K562 (cell line): ENCODE measurements around the gene ARID4B. TPM values are rescaled to one million over a fixed set of nuclear protein-coding genes. Genes with fewer than 3 reads are reported as not detected.

Experiments used
- ATAC-seq: fragments of 200-7000 bp; cut with Tn5 transposase; 3 replicates; pipeline ENCODE4 v1.9.1; 2020; ENCODE audit warnings: moderate library complexity
- BruUV-seq: library from RNA; stranded (reverse); fragments of 400-500 nt; replicated peaks from 2 replicates; lab custom pipeline; 2021; lab: Mats Ljungman, UMichigan
- CTCF ChIA-PET: fragments of 300-600 bp; formaldehyde crosslinking; extraction: SDS; loops from one replicate; lab custom pipeline; 2021; ENCODE audit warnings: low intra/inter-chr PET ratio; lab: Yijun Ruan, JAX
- POLR2A ChIA-PET: fragments of 300-600, 350-650 bp; sonication (Branson Sonifier 250); formaldehyde crosslinking; extraction: SDS; loops from one replicate; lab custom pipeline; 2021; ENCODE audit warnings: antibody characterized with exemption, inconsistent platforms; lab: Yijun Ruan, JAX
- DNase-seq, 4 experiments: peaks; one replicate each; pipeline versions ENCODE4 v3.0.0 to v3.0.0-alpha.2; 2011 to 2018; ENCODE audit warnings: low spot score in 3 of 4, mixed read lengths in 3 of 4; ENCODE audit errors: extremely low read depth in 1 of 4
- FAIRE-seq: peaks from 2 replicates; lab custom pipeline; 2011; peaks lifted over from hg19 to GRCh38; lab: Jason Lieb, UNC
- H2AFZ ChIP-seq: 2 replicates; pipeline ENCODE4 v1.6.0; 2011; ENCODE audit warnings: low read depth, low read length, control low read depth, inconsistent platforms
- H3K27ac ChIP-seq: fragments of 200-600 bp; 3 replicates; pipeline ENCODE4 v1.8.0; 2011; ENCODE audit warnings: low read depth, mild to moderate bottlenecking, control low read depth, inconsistent platforms, low read length, moderate library complexity, mixed read lengths; ENCODE audit errors: extremely low read depth
- H3K27me3 ChIP-seq, 2 experiments: fragments of 300-600 bp in 1 of 2; 2 replicates in 1 of 2; 3 replicates in 1 of 2; pipeline versions ENCODE4 v1.6.0 to v1.8.0; 2011; ENCODE audit warnings: inconsistent platforms in 2 of 2, low read length in 2 of 2, mild to moderate bottlenecking in 1 of 2, mixed read lengths in 1 of 2, moderate library complexity in 1 of 2; ENCODE audit not compliant: control insufficient read depth in 2 of 2, insufficient read depth in 2 of 2
- H3K36me3 ChIP-seq: fragments of 300-600 bp; 3 replicates; pipeline ENCODE4 v1.8.0; 2011; ENCODE audit warnings: mild to moderate bottlenecking, low read length, inconsistent platforms; ENCODE audit not compliant: control insufficient read depth, insufficient read depth
- H3K4me1 ChIP-seq, 2 experiments: fragments of 200-600 bp in 1 of 2; replicated peaks in 1 of 2; 2 replicates in 1 of 2; 3 replicates in 1 of 2; pipeline versions ENCODE4 v1.5.1 to v1.8.0; 2011; ENCODE audit warnings: inconsistent platforms in 2 of 2, low read length in 2 of 2, mild to moderate bottlenecking in 1 of 2, mixed read lengths in 1 of 2, moderate library complexity in 1 of 2; ENCODE audit not compliant: control insufficient read depth in 2 of 2, insufficient read depth in 2 of 2
- H3K4me2 ChIP-seq: 2 replicates; pipeline ENCODE4 v1.6.1; 2011; ENCODE audit warnings: low read length, control low read depth, inconsistent platforms, mixed read lengths; ENCODE audit not compliant: insufficient read depth
- H3K4me3 ChIP-seq: fragments of 200-600 bp; sonication (generic), shearing (Covaris generic); 2 replicates; pipeline ENCODE4 v1.5.1; 2016; ENCODE audit warnings: control low read depth, inconsistent platforms
- H3K79me2 ChIP-seq: fragments of 200-600 bp; 3 replicates; pipeline ENCODE4 v1.8.0; 2011; ENCODE audit warnings: low read length, inconsistent platforms; ENCODE audit not compliant: control insufficient read depth, insufficient read depth
- H3K9ac ChIP-seq, 2 experiments: 2 replicates each; pipeline versions ENCODE4 v1.6.0 to v1.6.1; 2011; ENCODE audit warnings: low read depth in 2 of 2, low read length in 2 of 2, control low read depth in 1 of 2, inconsistent platforms in 1 of 2, mild to moderate bottlenecking in 1 of 2, mixed read lengths in 1 of 2; ENCODE audit not compliant: insufficient read depth in 1 of 2
- H3K9me1 ChIP-seq: one replicate; pipeline ENCODE4 v1.6.0; 2011; ENCODE audit warnings: inconsistent platforms, mild to moderate bottlenecking, low read length, moderate library complexity; ENCODE audit not compliant: control insufficient read depth, insufficient read depth
- H3K9me3 ChIP-seq: replicated peaks from 2 replicates; pipeline ENCODE4 v1.5.1; 2011; ENCODE audit warnings: low read depth, low read length, inconsistent platforms; ENCODE audit not compliant: control insufficient read depth, insufficient read depth
- H4K20me1 ChIP-seq: replicated peaks from 2 replicates; pipeline ENCODE4 v1.6.1; 2011; ENCODE audit warnings: low read length, inconsistent platforms, mixed read lengths; ENCODE audit not compliant: control insufficient read depth, insufficient read depth
- ARID3A ChIP-seq: IDR thresholded peaks from 2 replicates; pipeline ENCODE4 v1.6.1; 2012; ENCODE audit warnings: low read depth, low read length, improper control_type of control experiment, borderline replicate concordance
- CEBPG ChIP-seq, 3 experiments: fragments of 200-800 bp in 1 of 3; sonication (Bioruptor generic) in 1 of 3; sonication (generic) in 1 of 3; formaldehyde crosslinking in 1 of 3; IDR thresholded peaks in 2 of 3; conservative IDR thresholded peaks in 1 of 3; 2 replicates each; pipeline versions ENCODE4 v1.6.1 to v1.8.0; 2016 to 2022; ENCODE audit warnings: missing compliant biosample characterization in 2 of 3, missing genetic modification characterization in 2 of 3, mild to moderate bottlenecking in 1 of 3, missing genetic modification reagents in 1 of 3
- DACH1 ChIP-seq: fragments of 450-650 bp; IDR thresholded peaks from 2 replicates; pipeline ENCODE4 v1.6.1; 2018; ENCODE audit not compliant: partially characterized antibody
- MCM7 ChIP-seq, 2 experiments: fragments of 450-650 bp; IDR thresholded peaks; 2 replicates each; pipeline ENCODE4 v1.6.1; 2016 to 2018
- NFE2L1 ChIP-seq: fragments of 450-650 bp; IDR thresholded peaks from 2 replicates; pipeline ENCODE4 v1.6.1; 2016; ENCODE audit warnings: missing genetic modification characterization, low read depth, mild to moderate bottlenecking, missing compliant biosample characterization, moderate library complexity, borderline replicate concordance
- RB1 ChIP-seq: fragments of 450-650 bp; IDR thresholded peaks from 2 replicates; pipeline ENCODE4 v1.6.1; 2017; ENCODE audit warnings: low read depth, mild to moderate bottlenecking
- TARDBP ChIP-seq: fragments of 450-650 bp; IDR thresholded peaks from 2 replicates; pipeline ENCODE4 v1.6.1; 2016
- THRB ChIP-seq: fragments of 450-650 bp; formaldehyde crosslinking; conservative IDR thresholded peaks from 2 replicates; pipeline ENCODE4 v1.4.0; 2022; ENCODE audit warnings: mild to moderate bottlenecking, missing genetic modification characterization
- YY1 ChIP-seq, 3 experiments: IDR thresholded peaks; 2 replicates each; pipeline ENCODE4 v1.6.1; 2011; ENCODE audit warnings: low read length in 2 of 3, mild to moderate bottlenecking in 2 of 3, moderate library complexity in 2 of 3, borderline replicate concordance in 1 of 3, control low read depth in 1 of 3, low read depth in 1 of 3; ENCODE audit not compliant: insufficient read depth in 3 of 3, insufficient replicate concordance in 2 of 3, control insufficient read depth in 1 of 3, insufficient read length in 1 of 3; ENCODE audit errors: extremely low read depth in 1 of 3
- ZBTB17 ChIP-seq: fragments of 450-650 bp; formaldehyde crosslinking; IDR thresholded peaks from 2 replicates; pipeline ENCODE4 v1.4.0; 2020; ENCODE audit warnings: mild to moderate bottlenecking
- ZFP30 ChIP-seq: fragments of 250-450 bp; sonication (Bioruptor Pico); IDR thresholded peaks from 2 replicates; pipeline ENCODE4 v1.8.0; 2022; ENCODE audit warnings: moderate library complexity, mild to moderate bottlenecking, inconsistent platforms, borderline replicate concordance
- ZNF695 ChIP-seq: fragments of 450-650 bp; formaldehyde crosslinking; IDR thresholded peaks from 2 replicates; pipeline ENCODE4 v1.4.0; 2020; ENCODE audit warnings: mild to moderate bottlenecking, moderate library complexity
- ZNF740 ChIP-seq, 3 experiments: fragments of 200-800 bp in 1 of 3; sonication (Bioruptor generic) in 1 of 3; sonication (generic) in 1 of 3; formaldehyde crosslinking in 1 of 3; IDR thresholded peaks; 2 replicates each; pipeline versions ENCODE4 v1.6.1 to v1.8.0; 2016 to 2022; ENCODE audit warnings: mild to moderate bottlenecking in 2 of 3, missing compliant biosample characterization in 2 of 3, missing genetic modification characterization in 2 of 3, missing genetic modification reagents in 1 of 3
- ZNF830 ChIP-seq: fragments of 250-450 bp; sonication (Bioruptor Pico); IDR thresholded peaks from 2 replicates; pipeline ENCODE4 v1.5.0; 2021; ENCODE audit warnings: mild to moderate bottlenecking
- ZZZ3 ChIP-seq: fragments of 450-650 bp; IDR thresholded peaks from 2 replicates; pipeline ENCODE4 v1.6.1; 2016; ENCODE audit warnings: antibody characterized with exemption, mild to moderate bottlenecking, moderate library complexity
- in situ Hi-C: fragments of 300-500 bp; cut with MboI; formaldehyde crosslinking; loops from 4 replicates; pipeline ENCODE4 v1.15.0; 2018; ENCODE audit warnings: inconsistent platforms, mixed read lengths
- intact Hi-C: fragments of 100-400 bp; cut with micrococcal nuclease; formaldehyde crosslinking; loops from 2 replicates; pipeline ENCODE4 v1.14.2; 2022
- polyA plus RNA-seq, 8 experiments: library from polyadenylated mRNA; depleted of rRNA in 4 of 8; stranded (reverse) in 5 of 8; unstranded in 3 of 8; fragments of >200 nt; fragmentation: Nextera tagmentation in 2 of 8; fragmentation: Illumina TruSeq in 1 of 8; extraction: Ambion mirVana in 2 of 8; extraction: Trizol in 1 of 8; gene quantifications; 2 replicates each; pipeline versions ENCODE4 v1.2.1 to v1.2.3, GENCODE V29; 2011 to 2014; ENCODE audit warnings: inconsistent platforms in 1 of 8, missing spikeins in 1 of 8
- total RNA-seq, 7 experiments: library from RNA; depleted of rRNA in 6 of 7; stranded (reverse); fragments of >200 nt in 6 of 7; fragmentation: Illumina TruSeq in 2 of 7; extraction: Trizol in 2 of 7; gene quantifications; 2 replicates each; pipeline versions ENCODE4 v1.2.1 to v1.2.3, GENCODE V29; 2011 to 2021; ENCODE audit warnings: low replicate concordance in 1 of 7

The ARID4B gene
- total and polyA plus RNA-seq, 9 of the 15 experiments (the other 6 are each of a cell fraction or from before 2014, with no cell fraction given) = 8.4 to 38.9 (median 18.5) TPM

GRCh38 chr1:235225299-235225698, 102.7 kb downstream of the ARID4B start:
- no peaks in the 10 kb centered on the region for H3K27me3 ChIP-seq
- no peaks in the 10 kb centered on the region for H4K20me1 ChIP-seq
- CTCF ChIA-PET = no interaction called here
- intact Hi-C loops = no loop called here
- no peak overlapping the region for H3K4me2 ChIP-seq
- no peaks in the 10 kb centered on the region for H3K79me2 ChIP-seq
- no TSS peak for BruUV-seq
- H3K36me3 ChIP-seq = peaks cover 76% of the 10 kb centered on the region
- no peak overlapping the region for H2AFZ ChIP-seq
- H3K9ac ChIP-seq = no peak overlapping the region
- in situ Hi-C loops = no loop called here
- H3K4me3 ChIP-seq = no peak overlapping the region
- no peaks in the 10 kb centered on the region for H3K9me3 ChIP-seq
- FAIRE-seq = no peak
- H3K9me1 ChIP-seq = no peaks in the 10 kb centered on the region
- no peak for DNase-seq
- TF ChIP-seq THRB (CRISPR knock-in tag) (no peak), ZZZ3 (no peak), TARDBP (no peak), MCM7 (IDR thresholded peaks at IDR 0.05) (no peak), ZBTB17 (CRISPR knock-in tag) (no peak), ZFP30 (CRISPR knock-in tag) (no peak), ZNF740 (CRISPR knock-in tag; IDR thresholded peaks at IDR 0.05) (no peak), ZNF740 (tag; IDR thresholded peaks at IDR 0.05) (no peak), ZNF695 (no peak), ZNF830 (CRISPR knock-in tag) (no peak), ARID3A (no peak), RB1 (no peak), CEBPG (CRISPR knock-in tag; IDR thresholded peaks at IDR 0.05) (no peak), CEBPG (tag; conservative IDR thresholded peaks at IDR 0.05 in 1 of 2, IDR thresholded peaks at IDR 0.05 in 1 of 2) (no peak), NFE2L1 (tag) (no peak), DACH1 (no peak), YY1 (IDR thresholded peaks at IDR 0.05; ENCODE audit: borderline replicate concordance in 1 of 3, control insufficient read depth in 1 of 3, extremely low read depth in 1 of 3, insufficient read depth in 3 of 3, insufficient read length in 1 of 3, insufficient replicate concordance in 2 of 3, low read depth in 1 of 3, low read length in 2 of 3) (no peak)
- ATAC-seq = no peak
- H3K4me1 ChIP-seq = no peaks in the 10 kb centered on the region
- POLR2A ChIA-PET = interaction anchor here (1.2 to 2.6 kb wide), 3 partner anchors 9 to 71 kb away, joined by 3 to 10 read pairs (median 3); no protein-coding TSS in a partner anchor
- H3K27ac ChIP-seq = no peak overlapping the region
